GM18861 (cell line): ENCODE results near the gene CACNA2D3.
"Not testable (repeated sequence)": the region's sequence is repeated elsewhere in the genome, so short reads cannot be mapped to it uniquely, and the experiment has no call there.

ENCODE experiments used
- ATAC-seq: cut with Tn5 transposase; IDR thresholded peaks from one replicate; pipeline ENCODE4 v1.9.1; 2021; ENCODE audit not compliant: unreplicated experiment

The CACNA2D3 gene

GRCh38 chr3:55089211-55089610 lies 966.9 kb downstream of the CACNA2D3 start:
- ATAC-seq, result no peak

DNA sequence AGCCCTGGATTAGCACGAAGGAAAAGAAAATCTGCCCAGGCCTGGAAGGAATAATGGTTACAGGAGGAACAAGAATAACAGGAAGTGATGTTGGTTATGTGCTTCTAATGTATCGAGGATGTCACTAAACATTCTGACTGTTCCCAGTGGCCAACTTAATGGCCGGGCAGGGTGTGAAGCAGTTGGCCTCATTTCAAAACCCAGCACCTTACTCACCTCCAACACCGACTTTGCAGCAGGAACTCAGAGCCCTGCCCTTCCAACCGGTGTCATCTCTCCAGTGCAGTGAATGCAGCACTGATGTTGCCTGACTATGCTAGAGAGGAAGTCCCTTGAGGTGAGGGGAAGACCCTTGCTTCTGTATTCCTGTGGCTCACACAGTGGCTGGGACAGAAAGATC lies 967.9 kb downstream of the CACNA2D3 start:
- no peak for ATAC-seq

DNA sequence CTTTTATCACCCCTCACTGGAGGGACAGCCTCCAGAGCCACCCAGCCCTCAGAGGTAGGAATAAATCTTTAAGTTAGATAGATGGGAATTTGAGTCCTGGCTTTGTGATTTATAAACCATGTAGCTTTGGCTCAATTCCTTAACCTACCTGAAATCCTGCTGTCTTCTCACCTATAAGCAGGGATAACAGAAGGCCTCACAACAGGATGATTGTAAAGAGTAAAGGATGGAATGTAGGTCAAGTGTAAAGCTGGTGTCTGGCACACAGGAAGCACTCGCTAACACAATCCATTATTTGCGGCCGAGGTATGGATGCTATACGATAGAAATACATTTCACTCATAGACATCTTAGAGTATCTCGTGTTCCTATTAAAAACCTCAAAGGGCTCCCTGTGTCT lies 968.4 kb downstream of the CACNA2D3 start:
- ATAC-seq, result no peak

GRCh38 chr3:55091381-55092225 lies 969.3 kb downstream of the CACNA2D3 start:
- no peak for ATAC-seq

DNA sequence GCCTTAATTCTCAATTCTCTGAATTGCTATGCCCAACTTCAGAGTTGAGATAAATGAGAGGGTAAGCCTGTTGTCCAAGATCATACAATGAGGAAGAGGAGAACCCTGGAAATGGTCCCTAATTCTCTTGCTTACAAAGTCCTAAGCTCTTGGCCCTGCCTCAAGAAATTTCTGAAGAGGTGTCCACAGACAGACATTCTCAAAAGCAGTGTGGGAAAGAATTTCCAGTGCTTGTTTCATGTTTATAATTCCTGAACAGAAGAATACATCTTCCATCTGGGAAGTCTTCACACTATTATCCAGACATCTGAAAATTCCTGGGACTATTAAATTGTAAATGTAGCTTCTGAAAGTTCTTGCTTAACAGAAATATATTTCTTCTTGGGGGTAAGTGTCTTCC lies 972.3 kb downstream of the CACNA2D3 start:
- ATAC-seq, result no peak

- ATAC-seq, result no peak
These were observed 975.1 kb downstream of the CACNA2D3 start for GRCh38 chr3:55097441-55097840.

DNA sequence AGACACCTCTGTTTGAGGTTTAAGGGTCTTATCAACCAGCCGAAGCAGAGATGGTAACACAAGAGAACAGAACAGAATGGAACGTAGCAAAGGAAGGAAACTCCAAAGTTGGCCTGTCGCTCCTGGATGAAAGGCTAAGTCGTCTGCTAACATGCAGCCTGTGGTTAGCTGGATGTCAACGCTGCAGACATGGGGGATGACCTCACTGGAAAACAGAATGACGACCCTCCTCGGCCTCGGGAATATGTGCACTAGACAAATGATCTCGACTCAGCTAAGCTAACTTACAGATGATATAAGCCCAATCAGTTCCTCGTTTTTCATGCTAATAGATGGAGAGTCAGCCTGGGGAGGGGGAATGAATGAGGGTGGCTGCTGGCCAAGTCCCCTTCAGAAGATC lies 983.3 kb downstream of the CACNA2D3 start:
- no peak for ATAC-seq

- ATAC-seq, result no peak
These were observed 984.8 kb downstream of the CACNA2D3 start for GRCh38 chr3:55107187-55107586.

GRCh38 chr3:55111906-55112305 lies 989.6 kb downstream of the CACNA2D3 start:
- ATAC-seq, result not testable (repeated sequence)

DNA sequence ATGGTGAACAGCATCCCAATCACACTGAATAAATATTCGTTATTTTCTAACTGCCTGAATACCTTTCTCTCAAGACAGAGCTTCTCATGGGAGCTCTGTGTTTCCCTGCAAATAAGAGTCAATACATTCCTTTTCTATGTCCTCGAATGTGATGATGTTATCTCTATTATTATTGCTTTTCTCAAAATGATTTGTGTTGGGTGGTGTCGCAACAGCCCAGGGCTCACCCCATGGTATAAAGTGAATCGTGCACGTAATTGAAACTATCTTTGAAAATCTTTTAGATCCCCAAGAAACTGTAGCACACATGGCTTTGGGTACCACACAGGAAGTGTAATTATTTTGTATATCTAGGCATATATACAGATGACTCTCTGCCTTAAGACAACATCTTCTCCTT lies 996.1 kb downstream of the CACNA2D3 start:
- no peak for ATAC-seq

DNA sequence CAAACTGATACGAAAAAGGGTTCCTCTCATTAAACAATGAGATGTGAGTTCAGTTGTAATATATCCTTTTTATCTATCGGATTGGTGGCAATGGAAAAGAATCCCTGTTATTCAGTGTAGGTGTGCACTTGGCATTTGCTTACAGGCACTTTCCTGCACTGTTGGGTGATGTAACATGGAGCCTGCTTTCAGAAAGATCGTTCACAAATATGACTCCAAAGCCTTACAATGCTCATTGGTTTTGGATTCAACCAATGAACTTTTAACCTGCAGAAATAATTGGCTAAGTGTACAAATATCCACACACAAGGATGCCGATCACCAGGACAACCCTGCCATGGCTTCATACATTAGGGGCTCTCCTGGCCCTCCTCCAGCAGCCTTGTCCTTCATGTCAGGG lies 996.9 kb downstream of the CACNA2D3 start:
- ATAC-seq, result no peak

GRCh38 chr3:55122312-55122711 lies 1000.0 kb downstream of the CACNA2D3 start:
- no peak for ATAC-seq
